IMR-90 (cell line): ENCODE measurements around the gene KAZN. TPM values are rescaled to one million over a fixed set of nuclear protein-coding genes. Genes with fewer than 3 reads are reported as not detected.

Experiments used
- ATAC-seq: fragments of 200-7000 bp; cut with Tn5 transposase; 2 replicates; pipeline ENCODE4 v1.9.1; 2020; ENCODE audit warnings: low read depth, mild to moderate bottlenecking, moderate library complexity
- BruUV-seq: library from RNA; stranded (reverse); fragments of 400-500 nt; replicated peaks from 2 replicates; lab custom pipeline; 2021; lab: Mats Ljungman, UMichigan
- CTCF ChIA-PET: fragments of 300-600 bp; formaldehyde crosslinking; extraction: SDS; loops from one replicate; lab custom pipeline; 2021; ENCODE audit warnings: antibody characterized with exemption; lab: Yijun Ruan, JAX
- POLR2A ChIA-PET: fragments of 300-600 bp; sonication (Branson Sonifier 250); formaldehyde crosslinking; loops from one replicate; lab custom pipeline; 2022; ENCODE audit warnings: antibody characterized with exemption; ENCODE audit not compliant: unreplicated experiment; lab: Charles Lee
- DNase-seq: peaks from one replicate; pipeline ENCODE4 v3.0.0; 2013
- H2AFZ ChIP-seq: replicated peaks from 2 replicates; pipeline ENCODE3; 2013; ENCODE audit warnings: low read length, mild to moderate bottlenecking; ENCODE audit not compliant: poor library complexity
- H2AK5ac ChIP-seq: 2 replicates; pipeline ENCODE4 v1.6.1; 2013; ENCODE audit warnings: low read depth, low read length, inconsistent platforms
- H2AK9ac ChIP-seq: replicated peaks from 2 replicates; pipeline ENCODE3; 2013; ENCODE audit warnings: mild to moderate bottlenecking, low read depth, low read length, moderate library complexity; ENCODE audit not compliant: poor library complexity
- H2BK120ac ChIP-seq: 2 replicates; pipeline ENCODE4 v1.6.1; 2013; ENCODE audit warnings: low read depth, low read length, inconsistent platforms
- H2BK15ac ChIP-seq: 3 replicates; pipeline ENCODE4 v1.6.1; 2013; ENCODE audit warnings: low read depth, low read length, inconsistent platforms
- H2BK20ac ChIP-seq: 2 replicates; pipeline ENCODE4 v1.6.1; 2013; ENCODE audit warnings: low read depth, mild to moderate bottlenecking, inconsistent platforms, low read length, moderate library complexity
- H2BK5ac ChIP-seq: 2 replicates; pipeline ENCODE4 v1.6.1; 2013; ENCODE audit warnings: mild to moderate bottlenecking, low read depth, low read length, inconsistent platforms; ENCODE audit not compliant: poor library complexity, severe bottlenecking
- H3K14ac ChIP-seq: replicated peaks from 2 replicates; pipeline ENCODE4 v1.6.1; 2013; ENCODE audit warnings: low read depth, low read length, inconsistent platforms
- H3K18ac ChIP-seq: 2 replicates; pipeline ENCODE4 v1.6.1; 2013; ENCODE audit warnings: low read depth, low read length, control low read depth
- H3K23ac ChIP-seq: 2 replicates; pipeline ENCODE4 v1.6.1; 2013; ENCODE audit warnings: low read depth, low read length, inconsistent platforms
- H3K27ac ChIP-seq: 2 replicates; pipeline ENCODE4 v1.5.1; 2013; ENCODE audit warnings: mild to moderate bottlenecking, control low read depth, low read length; ENCODE audit not compliant: insufficient read depth
- H3K27me3 ChIP-seq: 2 replicates; pipeline ENCODE4 v1.6.1; 2013; ENCODE audit warnings: low read length; ENCODE audit not compliant: control insufficient read depth, insufficient read depth
- H3K36me3 ChIP-seq: 2 replicates; pipeline ENCODE4 v1.6.1; 2013; ENCODE audit warnings: low read length, mixed read lengths; ENCODE audit not compliant: control insufficient read depth, insufficient read depth
- H3K4ac ChIP-seq: 2 replicates; pipeline ENCODE4 v1.6.1; 2013; ENCODE audit warnings: low read depth, low read length, inconsistent platforms
- H3K4me1 ChIP-seq: 2 replicates; pipeline ENCODE4 v1.6.1; 2013; ENCODE audit warnings: low read length, mixed read lengths; ENCODE audit not compliant: control insufficient read depth, insufficient read depth
- H3K4me2 ChIP-seq: 2 replicates; pipeline ENCODE4 v1.6.1; 2013; ENCODE audit warnings: low read depth, mild to moderate bottlenecking, control low read depth, low read length, moderate library complexity
- H3K4me3 ChIP-seq: 2 replicates; pipeline ENCODE4 v1.5.1; 2013; ENCODE audit warnings: low read depth, mild to moderate bottlenecking, control low read depth, low read length, moderate library complexity; ENCODE audit not compliant: insufficient read depth
- H3K56ac ChIP-seq: 2 replicates; pipeline ENCODE4 v1.6.1; 2013; ENCODE audit warnings: low read length, inconsistent platforms; ENCODE audit not compliant: insufficient read depth; ENCODE audit errors: extremely low read depth
- H3K79me1 ChIP-seq, 2 experiments: 2 replicates each; pipeline ENCODE4 v1.6.1; 2013; ENCODE audit warnings: low read length in 2 of 2, inconsistent platforms in 1 of 2, low read depth in 1 of 2
- H3K9ac ChIP-seq: 2 replicates; pipeline ENCODE4 v1.6.1; 2013; ENCODE audit warnings: low read depth, low read length, control low read depth
- H3K9me1 ChIP-seq: 2 replicates; pipeline ENCODE4 v1.6.1; 2013; ENCODE audit warnings: low read length, inconsistent platforms; ENCODE audit not compliant: insufficient read depth
- H3K9me3 ChIP-seq: 2 replicates; pipeline ENCODE4 v1.6.1; 2013; ENCODE audit warnings: low read length; ENCODE audit not compliant: control insufficient read depth, insufficient read depth
- H4K20me1 ChIP-seq: 2 replicates; pipeline ENCODE4 v1.6.1; 2013; ENCODE audit warnings: low read length, inconsistent platforms; ENCODE audit not compliant: insufficient read depth
- H4K5ac ChIP-seq: 2 replicates; pipeline ENCODE4 v1.6.1; 2013; ENCODE audit warnings: mild to moderate bottlenecking, low read depth, low read length, control low read depth
- H4K8ac ChIP-seq, 2 experiments: 2 replicates each; pipeline ENCODE4 v1.6.1; 2013; ENCODE audit warnings: low read depth in 2 of 2, low read length in 2 of 2, control low read depth in 1 of 2, inconsistent platforms in 1 of 2
- H4K91ac ChIP-seq: 2 replicates; pipeline ENCODE4 v1.6.1; 2013; ENCODE audit warnings: low read depth, low read length, inconsistent platforms; ENCODE audit not compliant: insufficient read depth
- CEBPB ChIP-seq: IDR thresholded peaks from 2 replicates; pipeline ENCODE4 v1.6.1; 2012; ENCODE audit warnings: low read depth, low read length, improper control_type of control experiment
- CHD1 ChIP-seq: IDR thresholded peaks from 2 replicates; pipeline ENCODE4 v1.6.1; 2012; ENCODE audit warnings: low read depth, low read length, improper control_type of control experiment
- CTCF ChIP-seq: conservative IDR thresholded peaks from 2 replicates; pipeline ENCODE4 v1.5.1; 2012; ENCODE audit warnings: mild to moderate bottlenecking, low read depth, low read length, improper control_type of control experiment
- FOS ChIP-seq: fragments of 150-350 bp; IDR thresholded peaks from 2 replicates; pipeline ENCODE4 v1.6.1; 2016; ENCODE audit warnings: low read depth, low read length
- NFE2L2 ChIP-seq: fragments of 150-350 bp; IDR thresholded peaks from 2 replicates; pipeline ENCODE4 v1.6.1; 2016; ENCODE audit warnings: low read depth, mild to moderate bottlenecking, low read length
- POLR2A ChIP-seq: IDR thresholded peaks from 2 replicates; pipeline ENCODE4 v1.6.1; 2012; ENCODE audit warnings: mild to moderate bottlenecking, low read depth, low read length
- RFX5 ChIP-seq: IDR thresholded peaks from 2 replicates; pipeline ENCODE4 v1.8.0; 2012; ENCODE audit warnings: low read depth, mild to moderate bottlenecking, low read length, moderate library complexity
- SMC3 ChIP-seq: fragments of 150-350 bp; IDR thresholded peaks from 2 replicates; pipeline ENCODE4 v1.6.1; 2016; ENCODE audit warnings: low read depth, mild to moderate bottlenecking, antibody characterized with exemption, low read length, moderate library complexity
- WGBS, 2 experiments: methylation state at CpG; one replicate each; pipeline versions ENCODE4 v1.1.5 to v1.1.7; 2013; ENCODE audit warnings: missing lambda C conversion rate in 2 of 2; ENCODE audit not compliant: insufficient read length in 1 of 2; ENCODE audit errors: extremely low coverage in 2 of 2; 5-methylcytosine and 5-hydroxymethylcytosine counted together
- dilution Hi-C: fragments of 300-500 bp; cut with HindIII; formaldehyde crosslinking; loops from one replicate; pipeline ENCODE4 v1.14.3; 2018; ENCODE audit warnings: low sequenced_read_pairs; ENCODE audit not compliant: unreplicated experiment
- in situ Hi-C: fragments of 300-500 bp; cut with MboI; formaldehyde crosslinking; loops from 3 replicates; pipeline ENCODE4 v1.14.3; 2019; ENCODE audit warnings: low sequenced_read_pairs, inconsistent platforms, mixed read lengths
- intact Hi-C: fragments of 100-400 bp; cut with micrococcal nuclease; formaldehyde crosslinking; loops from 2 replicates; pipeline ENCODE4 v1.10.0; 2022
- polyA plus RNA-seq, 3 experiments: library from polyadenylated mRNA; depleted of rRNA; stranded (reverse); fragments of >200 nt; gene quantifications; 2 replicates each; pipeline ENCODE4 v1.2.3, GENCODE V29; 2012; ENCODE audit warnings: low replicate concordance in 1 of 3
- total RNA-seq: library from RNA; depleted of rRNA; stranded (reverse); fragments of >200 nt; gene quantifications from 2 replicates; pipeline ENCODE4 v1.2.3, GENCODE V29; 2012

The KAZN gene
- total and polyA plus RNA-seq, 2 of the 4 experiments (the other 2 are of a cell fraction): 5.2 to 10.5 TPM

GRCh38 chr1:14649976-14650375, 51.5 kb downstream of the KAZN start:
- no peaks in the 10 kb centered on the region for H3K79me1 ChIP-seq
- peaks cover 2% of the 10 kb centered on the region; the same call in 1 of the 2 replicates for H3K9me3 ChIP-seq
- no peak overlapping the region for H4K5ac ChIP-seq
- H3K9me1 ChIP-seq: no peaks in the 10 kb centered on the region
- no peak overlapping the region for H2AK5ac ChIP-seq
- BruUV-seq: no TSS peak
- H3K4me2 ChIP-seq: no peak overlapping the region
- H2BK5ac ChIP-seq: no peak overlapping the region
- no peak overlapping the region for H3K9ac ChIP-seq
- H4K91ac ChIP-seq: no peak overlapping the region
- H3K4me3 ChIP-seq: no peak overlapping the region
- in situ Hi-C loops: no loop called here
- POLR2A ChIA-PET: no interaction called here
- H3K14ac ChIP-seq: no peak overlapping the region
- dilution Hi-C loops: no loop called here
- H3K27ac ChIP-seq: no peak overlapping the region
- no peaks in the 10 kb centered on the region for H3K4me1 ChIP-seq
- CTCF ChIA-PET: no interaction called here
- DNase-seq (no peak), ATAC-seq (no peak)
- H2AFZ ChIP-seq: no peak overlapping the region
- H3K56ac ChIP-seq: no peak overlapping the region
- no peak overlapping the region for H2BK15ac ChIP-seq
- H3K36me3 ChIP-seq: no peaks in the 10 kb centered on the region
- H2BK120ac ChIP-seq: no peak overlapping the region
- WGBS, 2 experiments: 83% methylated on average over 1 of the region's 1 CpG; no CpG with 5 or more reads in 1 of the 2 experiments
- H3K27me3 ChIP-seq: no peaks in the 10 kb centered on the region
- no peak overlapping the region for H2BK20ac ChIP-seq
- intact Hi-C loops: no loop called here
- no peak overlapping the region for H2AK9ac ChIP-seq
- TF ChIP-seq SMC3 (no peak), POLR2A (no peak), NFE2L2 (no peak), CHD1 (no peak), CEBPB (no peak), FOS (no peak), RFX5 (no peak), CTCF (no peak)
- no peak overlapping the region for H3K23ac ChIP-seq
- H3K18ac ChIP-seq: no peak overlapping the region
- H4K8ac ChIP-seq: no peak overlapping the region
- no peak overlapping the region for H3K4ac ChIP-seq
- no peaks in the 10 kb centered on the region for H4K20me1 ChIP-seq
